ENCODE data around the gene LINGO3. TPM values are rescaled to one million over a fixed set of nuclear protein-coding genes. Genes with fewer than 3 reads are reported as not detected.

The LINGO3 gene
- total RNA-seq, 1 donor from 2014 or later = not detected

GRCh38 chr19:2330632-2331284 is 22.8 kb upstream of the LINGO3 start:
- Mint-ChIP-seq H3K36me3 (ENCODE audit: low read depth) (peaks cover 5% of the 10 kb centered on the region), H3K9me3 (ENCODE audit: low read depth) (no peaks in the 10 kb centered on the region), H3K4me1 (ENCODE audit: low read depth) (peaks cover 46% of the 10 kb centered on the region), H3K27me3 (ENCODE audit: low read depth) (no peaks in the 10 kb centered on the region), H3K27ac (ENCODE audit: unreplicated experiment) (peak overlapping the region; percentile 59), H3K4me3 (ENCODE audit: unreplicated experiment) (no peak overlapping the region)
- no peak for TF ChIP-seq CTCF (IDR thresholded peaks at IDR 0.05)
- no peak for DNase-seq (ENCODE audit: low spot score)

- Mint-ChIP-seq H3K9me3 (ENCODE audit: low read depth) (no peaks in the 10 kb centered on the region), H3K4me3 (ENCODE audit: unreplicated experiment) (no peak overlapping the region), H3K27me3 (ENCODE audit: low read depth) (no peaks in the 10 kb centered on the region), H3K27ac (ENCODE audit: unreplicated experiment) (peak overlapping the region; percentile 59), H3K4me1 (ENCODE audit: low read depth) (peaks cover 47% of the 10 kb centered on the region), H3K36me3 (ENCODE audit: low read depth) (peaks cover 6% of the 10 kb centered on the region)
- no peak for TF ChIP-seq CTCF (IDR thresholded peaks at IDR 0.05)
- DNase-seq (ENCODE audit: low spot score) = no peak
Measured at GRCh38 chr19:2330255-2330631, 22.3 kb upstream of the LINGO3 start.

- H3K4me1 Mint-ChIP-seq (ENCODE audit: low read depth) = peaks cover 47% of the 10 kb centered on the region
- H3K4me3 Mint-ChIP-seq (ENCODE audit: unreplicated experiment) = peak overlapping the region; percentile 99
- H3K9me3 Mint-ChIP-seq (ENCODE audit: low read depth) = no peaks in the 10 kb centered on the region
Measured at GRCh38 chr19:2329501-2329916, 21.6 kb upstream of the LINGO3 start.

GRCh38 chr19:2329149-2329478 is 21.2 kb upstream of the LINGO3 start:
- Mint-ChIP-seq H3K27me3 (ENCODE audit: low read depth) (no peaks in the 10 kb centered on the region), H3K4me1 (ENCODE audit: low read depth) (peaks cover 47% of the 10 kb centered on the region), H3K9me3 (ENCODE audit: low read depth) (no peaks in the 10 kb centered on the region), H3K4me3 (ENCODE audit: unreplicated experiment) (peak overlapping the region; percentile 99), H3K36me3 (ENCODE audit: low read depth) (peaks cover 10% of the 10 kb centered on the region), H3K27ac (ENCODE audit: unreplicated experiment) (peak overlapping the region; percentile 82)
- DNase-seq (ENCODE audit: low spot score) = no peak
- TF ChIP-seq CTCF (IDR thresholded peaks at IDR 0.05) = no peak

More at GRCh38 chr19:2329501-2329916, 21.6 kb upstream of the LINGO3 start:
- H3K27ac Mint-ChIP-seq (ENCODE audit: unreplicated experiment) = peak overlapping the region; percentile 82
- peaks cover 8% of the 10 kb centered on the region for H3K36me3 Mint-ChIP-seq (ENCODE audit: low read depth)
- DNase-seq (ENCODE audit: low spot score) = no peak
- TF ChIP-seq CTCF (IDR thresholded peaks at IDR 0.05) = no peak
- H3K27me3 Mint-ChIP-seq (ENCODE audit: low read depth) = no peaks in the 10 kb centered on the region

- Mint-ChIP-seq H3K27ac (ENCODE audit: unreplicated experiment) (peak within 1 kb of the TSS; percentile 99), H3K9me3 (ENCODE audit: low read depth) (no peaks in the 10 kb centered on the region)
Measured at GRCh38 chr19:2328401-2329148, 20.6 kb upstream of the LINGO3 start, which contains the start of the genes LSM7 and SPPL2B. Gene LSM7 (minus strand): TSS chr19:2328586. CDS start chr19:2328566, 20 bp downstream. Gene SPPL2B (plus strand): TSS chr19:2328684. CDS start chr19:2328710, 26 bp downstream.

More at GRCh38 chr19:2328401-2329148, 20.6 kb upstream of the LINGO3 start, which contains the start of the genes LSM7 and SPPL2B:
- Mint-ChIP-seq H3K4me1 (ENCODE audit: low read depth) (peaks cover 47% of the 10 kb centered on the region), H3K27me3 (ENCODE audit: low read depth) (no peaks in the 10 kb centered on the region), H3K36me3 (ENCODE audit: low read depth) (peaks cover 10% of the 10 kb centered on the region), H3K4me3 (ENCODE audit: unreplicated experiment) (peak within 1 kb of the TSS; percentile 99)
- peak; percentile 94 for DNase-seq (ENCODE audit: low spot score)
- TF ChIP-seq CTCF (IDR thresholded peaks at IDR 0.05) = no peak

All from chondrocyte (in vitro differentiated cells).